Measurements from ENCODE around the gene SLC22A8. TPM values are rescaled to one million over a fixed set of nuclear protein-coding genes. Genes with fewer than 3 reads are reported as not detected.

SLC22A8 gene
- total RNA-seq, 2 donors from 2014 or later, result not detected

DNA sequence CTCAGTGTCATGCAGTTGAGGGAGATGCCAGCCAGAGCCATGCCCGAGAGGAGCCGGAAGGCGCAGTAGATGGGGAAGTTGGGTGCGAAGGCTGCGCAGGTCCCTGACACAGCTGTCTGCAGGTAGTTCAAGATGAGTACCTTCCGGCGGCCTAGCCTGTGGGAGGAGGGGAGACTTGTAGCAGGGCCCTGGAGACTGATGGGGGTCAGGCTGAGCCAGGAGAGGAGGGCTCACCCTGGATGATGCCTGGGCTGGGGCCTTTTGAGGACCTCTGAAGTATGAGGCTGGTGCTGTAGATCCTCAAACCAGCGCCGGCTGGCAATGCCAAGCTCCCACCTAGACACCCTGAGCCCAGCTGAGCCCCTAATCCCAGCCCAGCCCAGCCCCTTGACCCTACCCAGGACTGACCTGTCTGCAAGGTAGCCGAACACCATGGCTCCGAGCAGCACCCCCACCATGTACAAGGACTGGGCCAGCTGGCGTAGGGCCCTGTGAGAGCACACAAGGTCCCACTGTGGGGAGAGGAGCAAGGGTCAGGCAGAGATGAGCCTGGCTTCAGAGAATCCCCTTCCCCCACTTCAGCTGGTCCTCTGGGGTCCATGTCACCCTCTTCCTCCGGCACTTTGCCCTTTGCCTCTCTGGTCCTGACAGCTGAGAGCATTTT, 32.0 kb downstream of the SLC22A8 start:
- Histone ChIP-seq H3K27me3 (no peaks in the 10 kb centered on the region), H3K4me1 (no peaks in the 10 kb centered on the region), H3K4me3 (no peak overlapping the region), H3K9me3 (no peaks in the 10 kb centered on the region), H3K27ac (no peak overlapping the region), H3K36me3 (no peaks in the 10 kb centered on the region)
- no peak for DNase-seq (ENCODE audit: low spot score)
- TF ChIP-seq, protein P1, sequence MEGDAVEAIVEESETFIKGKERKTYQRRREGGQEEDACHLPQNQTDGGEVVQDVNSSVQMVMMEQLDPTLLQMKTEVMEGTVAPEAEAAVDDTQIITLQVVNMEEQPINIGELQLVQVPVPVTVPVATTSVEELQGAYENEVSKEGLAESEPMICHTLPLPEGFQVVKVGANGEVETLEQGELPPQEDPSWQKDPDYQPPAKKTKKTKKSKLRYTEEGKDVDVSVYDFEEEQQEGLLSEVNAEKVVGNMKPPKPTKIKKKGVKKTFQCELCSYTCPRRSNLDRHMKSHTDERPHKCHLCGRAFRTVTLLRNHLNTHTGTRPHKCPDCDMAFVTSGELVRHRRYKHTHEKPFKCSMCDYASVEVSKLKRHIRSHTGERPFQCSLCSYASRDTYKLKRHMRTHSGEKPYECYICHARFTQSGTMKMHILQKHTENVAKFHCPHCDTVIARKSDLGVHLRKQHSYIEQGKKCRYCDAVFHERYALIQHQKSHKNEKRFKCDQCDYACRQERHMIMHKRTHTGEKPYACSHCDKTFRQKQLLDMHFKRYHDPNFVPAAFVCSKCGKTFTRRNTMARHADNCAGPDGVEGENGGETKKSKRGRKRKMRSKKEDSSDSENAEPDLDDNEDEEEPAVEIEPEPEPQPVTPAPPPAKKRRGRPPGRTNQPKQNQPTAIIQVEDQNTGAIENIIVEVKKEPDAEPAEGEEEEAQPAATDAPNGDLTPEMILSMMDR (IDR thresholded peaks at IDR 0.05), result no peak

GRCh38 chr11:62981743-62982142, 33.9 kb downstream of the SLC22A8 start:
- DNase-seq (ENCODE audit: low spot score), result no peak
- no peaks in the 10 kb centered on the region for H3K9me3 ChIP-seq

GRCh38 chr11:62980133-62980760, 35.4 kb downstream of the SLC22A8 start:
- H3K4me3 ChIP-seq, result no peak overlapping the region
- no peaks in the 10 kb centered on the region for H3K27me3 ChIP-seq
- no peaks in the 10 kb centered on the region for H3K36me3 ChIP-seq
- no peak overlapping the region for H3K27ac ChIP-seq
- H3K9me3 ChIP-seq, result no peaks in the 10 kb centered on the region
- no peak for DNase-seq (ENCODE audit: low spot score)
- peaks cover 0 to 2% of the 10 kb centered on the region in 2 donors for H3K4me1 ChIP-seq
- TF ChIP-seq, protein P1 (IDR thresholded peaks at IDR 0.05), result no peak

More at GRCh38 chr11:62981743-62982142, 33.9 kb downstream of the SLC22A8 start:
- no peaks in the 10 kb centered on the region for H3K4me1 ChIP-seq
- TF ChIP-seq, protein P1 (IDR thresholded peaks at IDR 0.05), result no peak
- H3K27me3 ChIP-seq, result no peaks in the 10 kb centered on the region
- no peaks in the 10 kb centered on the region for H3K36me3 ChIP-seq
- no peak overlapping the region for H3K27ac ChIP-seq
- no peak overlapping the region for H3K4me3 ChIP-seq

GRCh38 chr11:62976109-62976508, 39.5 kb downstream of the SLC22A8 start:
- H3K27ac ChIP-seq, result no peak overlapping the region
- no peak for DNase-seq (ENCODE audit: low spot score)
- no peak overlapping the region for H3K4me3 ChIP-seq
- H3K27me3 ChIP-seq, result no peaks in the 10 kb centered on the region
- H3K36me3 ChIP-seq, result no peaks in the 10 kb centered on the region
- TF ChIP-seq, protein P1 (IDR thresholded peaks at IDR 0.05), result no peak
- no peaks in the 10 kb centered on the region for H3K9me3 ChIP-seq
- peaks cover 0 to 10% of the 10 kb centered on the region in 2 donors for H3K4me1 ChIP-seq

DNA sequence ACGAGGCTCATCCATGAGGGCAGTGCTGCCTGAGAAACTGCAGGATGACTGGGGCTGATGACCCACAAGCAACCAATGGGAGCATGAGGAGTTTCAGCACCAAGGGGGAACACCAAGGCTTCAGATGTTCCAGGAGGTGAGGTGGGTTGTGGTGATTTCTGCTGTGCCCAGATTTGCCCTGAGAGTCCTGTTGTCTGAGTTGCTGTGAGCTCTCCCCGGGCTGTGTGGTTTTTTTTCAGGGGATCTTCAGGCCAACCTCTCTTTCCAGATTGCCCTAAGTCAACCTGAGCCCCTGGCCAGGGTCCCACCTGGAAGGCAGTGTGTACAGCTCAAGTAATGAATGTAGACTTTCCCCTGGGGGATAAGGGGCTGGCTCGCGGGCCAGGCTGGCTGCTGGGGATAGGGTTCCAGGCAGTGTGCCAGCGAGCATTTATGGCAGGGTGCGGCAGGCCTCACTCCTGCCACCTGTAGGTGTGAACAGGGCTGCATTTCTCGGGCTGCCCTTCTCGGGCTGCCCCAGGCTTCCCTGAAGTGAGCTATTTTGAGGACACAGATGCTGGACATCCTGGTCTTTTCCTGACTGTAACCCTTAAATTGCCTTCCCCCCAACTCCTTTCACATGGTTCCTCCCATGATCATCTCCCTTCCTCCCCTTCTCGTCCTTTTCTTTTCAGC, 40.7 kb downstream of the SLC22A8 start:
- no peak for DNase-seq (ENCODE audit: low spot score)
- Histone ChIP-seq H3K4me1 (peaks cover 0 to 10% of the 10 kb centered on the region in 2 donors), H3K27ac (no peak overlapping the region), H3K9me3 (no peaks in the 10 kb centered on the region), H3K27me3 (no peaks in the 10 kb centered on the region), H3K36me3 (no peaks in the 10 kb centered on the region), H3K4me3 (no peak overlapping the region)
- TF ChIP-seq, protein P1 (IDR thresholded peaks at IDR 0.05), result peak; percentile 17 to 61

Data from right atrium auricular region (tissue), 2 donors.